Osteocyte (in vitro differentiated cells): ENCODE results near the gene CELF1. TPM values are rescaled to one million over a fixed set of nuclear protein-coding genes. Genes with fewer than 3 reads are reported as not detected.

Source experiments
- DNase-seq: peaks from one replicate; pipeline ENCODE4 v3.0.0; 2021; ENCODE audit warnings: mixed read lengths; ENCODE audit not compliant: unreplicated experiment; ENCODE audit errors: extremely low spot score
- H3K27ac Mint-ChIP-seq: one replicate; pipeline ENCODE4 v1.8.0; 2021; ENCODE audit warnings: mild to moderate bottlenecking, mixed read lengths; ENCODE audit not compliant: unreplicated experiment
- H3K27me3 Mint-ChIP-seq: one replicate; pipeline ENCODE4 v1.8.0; 2021; ENCODE audit warnings: mixed read lengths; ENCODE audit not compliant: unreplicated experiment
- H3K36me3 Mint-ChIP-seq: one replicate; pipeline ENCODE4 v1.8.0; 2021; ENCODE audit warnings: mixed read lengths; ENCODE audit not compliant: unreplicated experiment
- H3K4me1 Mint-ChIP-seq: one replicate; pipeline ENCODE4 v1.8.0; 2021; ENCODE audit warnings: mixed read lengths; ENCODE audit not compliant: unreplicated experiment
- H3K4me3 Mint-ChIP-seq: one replicate; pipeline ENCODE4 v1.8.0; 2021; ENCODE audit warnings: mild to moderate bottlenecking, moderate library complexity, mixed read lengths; ENCODE audit not compliant: unreplicated experiment
- H3K9me3 Mint-ChIP-seq: one replicate; pipeline ENCODE4 v1.8.0; 2021; ENCODE audit warnings: mixed read lengths; ENCODE audit not compliant: unreplicated experiment
- CTCF ChIP-seq: fragments of 200-600 bp; sonication (generic); IDR thresholded peaks from 2 replicates; pipeline ENCODE4 v1.5.0; 2021; ENCODE audit warnings: antibody characterized with exemption, mild to moderate bottlenecking, moderate library complexity
- total RNA-seq: library from RNA; stranded (reverse); gene quantifications from 2 replicates; pipeline ENCODE4 v1.2.1, GENCODE V29; 2021

The CELF1 gene
- total RNA-seq, 1 donor from 2014 or later, result 88.6 TPM

- Mint-ChIP-seq H3K36me3 (peaks cover 21% of the 10 kb centered on the region), H3K27ac (no peak overlapping the region), H3K4me3 (no peak overlapping the region), H3K9me3 (no peaks in the 10 kb centered on the region), H3K27me3 (no peaks in the 10 kb centered on the region), H3K4me1 (peaks cover 9% of the 10 kb centered on the region)
- TF ChIP-seq CTCF, result no peak
- no peak for DNase-seq
Measured at GRCh38 chr11:47495856-47496217, 57.1 kb downstream of the CELF1 start.

DNA sequence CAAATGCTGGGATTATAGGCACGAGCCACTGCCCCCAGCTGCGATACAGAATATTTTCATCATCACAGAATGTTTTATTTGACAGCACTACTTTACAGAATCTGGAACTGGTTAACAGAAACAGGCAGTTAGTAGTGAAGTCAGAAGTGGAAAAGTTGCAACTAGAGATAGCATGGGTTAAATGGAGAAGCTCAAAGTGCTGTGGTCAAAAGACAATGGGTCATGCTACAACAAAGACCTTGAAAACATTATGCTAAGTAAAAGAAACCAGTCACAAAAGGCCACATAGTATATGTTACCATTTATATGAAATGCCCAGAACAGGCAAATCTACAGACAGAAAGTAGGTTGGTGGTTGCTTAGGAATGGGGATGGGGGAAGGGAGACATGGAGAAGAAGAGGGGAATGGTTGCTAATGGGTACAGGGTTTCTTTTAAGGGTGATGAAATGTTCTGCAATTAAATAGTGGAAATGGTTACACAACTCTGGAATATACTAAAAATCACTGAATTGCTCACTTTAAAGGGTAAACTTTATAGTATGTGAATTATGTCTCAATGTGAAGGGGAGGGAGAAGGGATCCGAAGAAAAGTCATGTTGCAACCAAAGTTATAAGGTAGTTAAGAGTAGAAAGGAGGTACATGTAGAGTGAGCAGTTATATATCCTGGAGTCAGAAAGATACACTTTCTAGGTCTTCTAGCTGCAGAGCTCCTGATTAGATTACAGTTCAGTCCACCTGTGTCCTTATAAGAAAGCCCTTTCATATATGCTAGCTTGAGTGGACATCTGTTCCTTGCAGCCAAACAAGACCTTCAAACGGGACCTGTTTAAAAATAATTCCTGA lies 57.7 kb downstream of the CELF1 start:
- peaks cover 18% of the 10 kb centered on the region for H3K36me3 Mint-ChIP-seq
- no peaks in the 10 kb centered on the region for H3K9me3 Mint-ChIP-seq
- H3K27me3 Mint-ChIP-seq, result no peaks in the 10 kb centered on the region
- no peak for TF ChIP-seq CTCF
- no peak for DNase-seq
- no peak overlapping the region for H3K4me3 Mint-ChIP-seq
- peaks cover 9% of the 10 kb centered on the region for H3K4me1 Mint-ChIP-seq
- no peak overlapping the region for H3K27ac Mint-ChIP-seq

DNA sequence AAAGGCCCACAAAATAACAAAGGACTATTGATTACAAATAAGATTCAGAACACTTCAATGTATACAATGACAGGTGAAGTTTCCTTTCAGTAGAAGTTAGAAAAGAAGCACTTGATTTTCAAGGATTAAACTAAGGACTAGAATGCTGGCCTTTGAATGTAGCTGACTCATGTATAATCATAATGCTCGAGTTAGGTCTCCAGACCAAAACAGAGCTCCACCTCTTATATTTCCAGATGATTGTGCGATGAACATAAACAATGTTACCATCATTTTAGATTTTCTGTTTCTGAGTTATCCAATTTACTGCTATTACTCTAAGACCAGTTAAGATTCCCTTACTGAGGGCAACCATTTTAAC lies 63.6 kb downstream of the CELF1 start:
- no peak for DNase-seq
- TF ChIP-seq CTCF, result no peak
- H3K4me1 Mint-ChIP-seq, result peaks cover 4% of the 10 kb centered on the region
- H3K27ac Mint-ChIP-seq, result peak overlapping the region; percentile 41
- peaks cover 47% of the 10 kb centered on the region for H3K36me3 Mint-ChIP-seq
- no peak overlapping the region for H3K4me3 Mint-ChIP-seq
- H3K9me3 Mint-ChIP-seq, result no peaks in the 10 kb centered on the region
- H3K27me3 Mint-ChIP-seq, result no peaks in the 10 kb centered on the region

- H3K27ac Mint-ChIP-seq, result peak overlapping the region; percentile 41
- H3K4me1 Mint-ChIP-seq, result peaks cover 2% of the 10 kb centered on the region
- no peaks in the 10 kb centered on the region for H3K27me3 Mint-ChIP-seq
- no peak for TF ChIP-seq CTCF
- H3K36me3 Mint-ChIP-seq, result peaks cover 49% of the 10 kb centered on the region
- no peak overlapping the region for H3K4me3 Mint-ChIP-seq
- no peak for DNase-seq
- no peaks in the 10 kb centered on the region for H3K9me3 Mint-ChIP-seq
Measured at GRCh38 chr11:47488674-47489394, 64.1 kb downstream of the CELF1 start.

DNA sequence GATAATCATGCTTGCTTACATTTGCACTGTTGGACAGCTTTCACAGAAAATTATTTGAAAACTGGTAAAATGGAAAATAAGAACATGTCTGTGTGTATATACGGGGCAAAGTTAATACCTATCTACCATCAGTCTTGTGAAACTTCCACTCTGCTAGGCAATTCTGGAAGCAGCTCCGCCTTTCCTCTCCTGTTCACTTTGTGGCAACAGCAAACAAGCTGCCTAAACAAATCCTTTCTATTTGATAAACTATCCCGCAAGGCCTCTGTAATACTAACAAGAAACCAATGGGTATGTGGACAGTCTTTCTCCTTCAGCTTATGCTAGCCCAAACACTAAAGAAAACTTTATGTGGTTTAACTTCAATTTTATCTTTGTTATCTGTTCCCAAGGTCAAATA lies 64.8 kb downstream of the CELF1 start:
- Mint-ChIP-seq H3K27ac (peak overlapping the region; percentile 9), H3K4me1 (peaks cover 2% of the 10 kb centered on the region), H3K4me3 (no peak overlapping the region), H3K9me3 (no peaks in the 10 kb centered on the region), H3K27me3 (no peaks in the 10 kb centered on the region), H3K36me3 (peaks cover 51% of the 10 kb centered on the region)
- TF ChIP-seq CTCF, result no peak
- no peak for DNase-seq
